Measurements from ENCODE around the gene CDC20. TPM values are rescaled to one million over a fixed set of nuclear protein-coding genes. Genes with fewer than 3 reads are reported as not detected.

Gene CDC20
- total and polyA plus RNA-seq, 2 of the 8 experiments (the other 6 are each of a cell fraction or from before 2014, with no cell fraction given): 214 to 221 TPM

- H3K79me1 ChIP-seq (ENCODE audit: low read depth, low read length): peaks cover 8% of the 10 kb centered on the region
- H3K56ac ChIP-seq (replicated peaks; ENCODE audit: insufficient read length, low read depth, low read length): no peak overlapping the region
- no peak for DNase-seq (ENCODE audit: low read depth in 1 of 2, low spot score in 2 of 2)
- ChIA-PET POLR2A (ENCODE audit: partially characterized antibody) (interaction anchor here (0.9 to 3.9 kb wide), 15 partner anchors 9 to 552 kb away, joined by 3 to 33 read pairs (median 4); partner anchors contain the start of genes CDC20, MED8, SZT2 and TMEM125), CTCF (ENCODE audit: partially characterized antibody) (interaction anchor here (0.8 to 2.8 kb wide), 10 partner anchors 11 to 202 kb away, joined by 3 to 12 read pairs (median 4); partner anchors contain the start of genes MED8 and SZT2)
- H4K91ac ChIP-seq (replicated peaks; ENCODE audit: insufficient read length, low read length): peak overlapping the region; percentile 5
- no peak overlapping the region; the same call in 1 of the 2 replicates for H2BK15ac ChIP-seq (ENCODE audit: low read length)
- H3K23me2 ChIP-seq (ENCODE audit: low read depth, low read length): peaks cover 13% of the 10 kb centered on the region
- no peaks in the 10 kb centered on the region for H3K9me3 ChIP-seq (ENCODE audit: insufficient read depth in 2 of 2, low read depth in 1 of 2, low read length in 1 of 2)
- H3K4me3 ChIP-seq (ENCODE audit: extremely low read depth in 1 of 4, insufficient read depth in 2 of 4, low read depth in 3 of 4, low read length in 4 of 4): peak overlapping the region; percentile 33 to 68 (median 55)
- peaks cover 0 to 12% of the 10 kb centered on the region in 2 experiments for H4K20me1 ChIP-seq (replicated peaks in 1 of 2; ENCODE audit: control insufficient read depth in 1 of 2, insufficient read depth in 2 of 2, low read length in 2 of 2)
- no peak overlapping the region for H2AFZ ChIP-seq (ENCODE audit: low read length)
- H3K4ac ChIP-seq (replicated peaks; ENCODE audit: insufficient read length, low read depth, low read length): no peak overlapping the region
- H3K4me2 ChIP-seq (ENCODE audit: insufficient read depth in 1 of 2, low read depth in 2 of 2, low read length in 2 of 2): peak overlapping the region; percentile 93 to 96
- no peak overlapping the region for H3K14ac ChIP-seq (ENCODE audit: insufficient read length)
- 0 out of 2 replicates have a peak overlapping the region, but pooled peaks have one; percentile 79 for H3K27ac ChIP-seq (ENCODE audit: low read depth, low read length)
- no peak overlapping the region for H3K18ac ChIP-seq (ENCODE audit: extremely low read depth, low read length)
- no peak overlapping the region for H3K23ac ChIP-seq (ENCODE audit: insufficient read length)
- no peaks in the 10 kb centered on the region for H3K27me3 ChIP-seq (replicated peaks in 1 of 4; ENCODE audit: control insufficient read depth in 3 of 4, extremely low read depth in 1 of 4, insufficient read depth in 3 of 4, low read length in 3 of 4)
- H2BK20ac ChIP-seq (ENCODE audit: low read length): no peak overlapping the region
- peak overlapping the region in 1 of 4 experiments; percentile 42; a peak in 2 of 7 replicates for H3K9ac ChIP-seq (replicated peaks in 1 of 4; ENCODE audit: extremely low read depth in 1 of 4, low read depth in 3 of 4, low read length in 3 of 4)
- H4K5ac ChIP-seq (ENCODE audit: insufficient read length, low read depth, low read length): peak overlapping the region; percentile 93
- peaks cover 4 to 21% (median 13%) of the 10 kb centered on the region in 4 experiments for H3K4me1 ChIP-seq (replicated peaks in 1 of 4; ENCODE audit: control insufficient read depth in 3 of 4, insufficient read depth in 4 of 4, low read length in 3 of 4)
- 34% methylated on average over 6 of the region's 6 CpGs; no CpG with 5 or more reads in 1 of the 2 experiments for WGBS, 2 experiments (ENCODE audit: extremely low coverage in 1 of 2, insufficient coverage in 1 of 2, insufficient read length in 1 of 2, insufficient replicate concordance in 2 of 2, low coverage in 1 of 2, low lambda C conversion rate in 2 of 2, missing lambda C conversion rate in 1 of 2)
- no peak overlapping the region for H2BK120ac ChIP-seq (replicated peaks; ENCODE audit: low read depth, low read length)
- H4K8ac ChIP-seq (ENCODE audit: extremely low read depth, insufficient read depth, low read length): no peak overlapping the region
- H3K36me3 ChIP-seq (ENCODE audit: control insufficient read depth in 2 of 4, insufficient read depth in 4 of 4, low read length in 3 of 4): peaks cover 0 to 17% (median 6%) of the 10 kb centered on the region in 4 experiments; a peak in 3 of 8 replicates
- H2BK12ac ChIP-seq (ENCODE audit: low read depth, low read length): no peak overlapping the region
- TF ChIP-seq RFX5 (IDR thresholded peaks at IDR 0.05; ENCODE audit: borderline replicate concordance, low read depth, low read length): no peak
- TF ChIP-seq SAP30 (IDR thresholded peaks at IDR 0.05; ENCODE audit: insufficient read depth, insufficient replicate concordance, low read length): no peak
- no peak for TF ChIP-seq BRCA1 (IDR thresholded peaks at IDR 0.05; ENCODE audit: low read depth, low read length)
- no peaks in the 10 kb centered on the region; a peak in 1 of 4 replicates for H3K79me2 ChIP-seq (ENCODE audit: control insufficient read depth in 1 of 2, insufficient read depth in 2 of 2, low read length in 2 of 2)
- FAIRE-seq: no peak
- no peak overlapping the region for H2BK5ac ChIP-seq (ENCODE audit: low read depth, low read length)
- no peak overlapping the region for H2AK5ac ChIP-seq (ENCODE audit: low read depth, low read length)
Observed at GRCh38 chr1:43368646-43369020, 9.9 kb downstream of the CDC20 start.

Data from H1 (cell line).